Body of pancreas (tissue), 4 donors: ENCODE results near the gene CABP5. TPM values are rescaled to one million over a fixed set of nuclear protein-coding genes. Genes with fewer than 3 reads are reported as not detected.

Experiments used
- ATAC-seq: fragments of 150-250 bp; one replicate; pipeline ENCODE4 v1.9.1; 2016
- DNase-seq, 4 donors: peaks; one replicate each; pipeline ENCODE4 v3.0.0-alpha.2; 2019
- H3K27ac ChIP-seq, 4 donors: fragments of 200-600 bp; sonication (generic); 1 replicate in 3 of 4; 2 replicates in 1 of 4; pipeline versions ENCODE4 v1.5.1 to v1.6.1; 2016 to 2019; ENCODE audit warnings: mild to moderate bottlenecking in 1 of 4, mixed read lengths in 1 of 4, moderate library complexity in 1 of 4
- H3K27me3 ChIP-seq, 2 donors: fragments of 200-600 bp; sonication (generic); one replicate each; pipeline ENCODE4 v1.6.0; 2016; ENCODE audit warnings: mild to moderate bottlenecking in 1 of 2
- H3K36me3 ChIP-seq, 2 donors: fragments of 200-600 bp; sonication (generic); replicated peaks in 1 of 2; 2 replicates each; pipeline ENCODE4 v1.5.1; 2016; ENCODE audit warnings: low read depth in 2 of 2; ENCODE audit not compliant: insufficient read depth in 1 of 2
- H3K4me1 ChIP-seq: fragments of 200-600 bp; sonication (generic); one replicate; pipeline ENCODE4 v1.6.0; 2016
- H3K4me3 ChIP-seq, 2 donors: fragments of 200-600 bp; sonication (generic); 1 replicate in 1 of 2; 2 replicates in 1 of 2; pipeline ENCODE4 v1.5.1; 2016 to 2019
- H3K9me3 ChIP-seq, 3 donors: fragments of 200-600 bp; sonication (generic); 1 replicate in 2 of 3; 2 replicates in 1 of 3; pipeline ENCODE4 v1.5.1; 2016
- CTCF ChIP-seq, 7 experiments: fragments of 450-650 bp in 4 of 7; fragments of 200-600 bp in 3 of 7; sonication (generic) in 3 of 7; IDR thresholded peaks; one replicate each; pipeline ENCODE4 v1.5.1; 2016 to 2019; ENCODE audit warnings: antibody characterized with exemption in 7 of 7
- POLR2A ChIP-seq, 3 donors: fragments of 450-650 bp; IDR thresholded peaks; one replicate each; pipeline ENCODE4 v1.6.1; 2016; ENCODE audit warnings: antibody characterized with exemption in 3 of 3, mild to moderate bottlenecking in 2 of 3
- WGBS, 2 donors: methylation state at CpG; one replicate each; pipeline ENCODE4 v1.1.5; 2017; 5-methylcytosine and 5-hydroxymethylcytosine counted together
- intact Hi-C: fragments of 100-400 bp; cut with DNase I; formaldehyde crosslinking; loops from one replicate; pipeline ENCODE4 v1.15.1; 2023
- total RNA-seq, 2 donors: library from RNA; depleted of rRNA; stranded (reverse); fragments of >200 nt; gene quantifications; one replicate each; pipeline ENCODE4 v1.1.0, GENCODE V29; 2016

Gene CABP5
- total RNA-seq, 2 donors from 2014 or later = not detected

DNA sequence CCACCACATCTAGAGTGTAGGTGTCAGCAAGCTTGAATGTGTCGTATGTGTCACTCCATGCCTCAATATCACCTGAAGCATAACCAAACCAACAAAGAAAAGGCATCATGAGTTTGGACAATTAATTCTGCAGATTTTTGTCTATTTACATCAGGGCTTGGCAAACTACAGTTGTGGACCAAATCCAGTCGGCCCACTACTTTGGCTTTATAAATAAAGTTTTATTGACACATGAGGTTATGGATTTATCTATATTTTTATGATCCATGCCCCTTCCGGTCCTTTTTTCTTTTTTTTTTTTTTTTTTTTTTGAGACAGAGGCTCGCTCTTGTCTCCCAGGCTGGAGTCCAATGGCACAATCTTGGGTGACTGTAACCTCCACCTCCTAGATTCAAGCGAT is 9.2 kb upstream of the CABP5 start:
- ATAC-seq = no peak
- no peak for DNase-seq
- no peaks in the 10 kb centered on the region for H3K27me3 ChIP-seq
- intact Hi-C loops = no loop called here
- H3K4me3 ChIP-seq = no peak overlapping the region
- TF ChIP-seq POLR2A (IDR thresholded peaks at IDR 0.05) = no peak
- TF ChIP-seq CTCF (IDR thresholded peaks at IDR 0.05) = no peak
- no peaks in the 10 kb centered on the region for H3K9me3 ChIP-seq
- H3K4me1 ChIP-seq = no peaks in the 10 kb centered on the region
- no peaks in the 10 kb centered on the region for H3K36me3 ChIP-seq
- H3K27ac ChIP-seq = no peak overlapping the region
- WGBS, 2 donors = 58 to 65% methylated on average over 5 of the region's 5 CpGs

- no peak overlapping the region for H3K27ac ChIP-seq
- intact Hi-C loops = no loop called here
- no peaks in the 10 kb centered on the region for H3K4me1 ChIP-seq
- no peaks in the 10 kb centered on the region for H3K9me3 ChIP-seq
- no peaks in the 10 kb centered on the region for H3K36me3 ChIP-seq
- H3K4me3 ChIP-seq = no peak overlapping the region
- no peaks in the 10 kb centered on the region for H3K27me3 ChIP-seq
- ATAC-seq (no peak), DNase-seq (no peak)
- WGBS, 2 donors = 63 to 67% methylated on average over 10 of the region's 10 CpGs
- TF ChIP-seq CTCF (IDR thresholded peaks at IDR 0.05) = no peak
- TF ChIP-seq POLR2A (IDR thresholded peaks at IDR 0.05) = no peak
These were observed 7.6 kb upstream of the CABP5 start for GRCh38 chr19:48051335-48052033.

- ATAC-seq = no peak
These were observed 682 bp upstream of the CABP5 start for GRCh38 chr19:48044561-48044960.

DNA sequence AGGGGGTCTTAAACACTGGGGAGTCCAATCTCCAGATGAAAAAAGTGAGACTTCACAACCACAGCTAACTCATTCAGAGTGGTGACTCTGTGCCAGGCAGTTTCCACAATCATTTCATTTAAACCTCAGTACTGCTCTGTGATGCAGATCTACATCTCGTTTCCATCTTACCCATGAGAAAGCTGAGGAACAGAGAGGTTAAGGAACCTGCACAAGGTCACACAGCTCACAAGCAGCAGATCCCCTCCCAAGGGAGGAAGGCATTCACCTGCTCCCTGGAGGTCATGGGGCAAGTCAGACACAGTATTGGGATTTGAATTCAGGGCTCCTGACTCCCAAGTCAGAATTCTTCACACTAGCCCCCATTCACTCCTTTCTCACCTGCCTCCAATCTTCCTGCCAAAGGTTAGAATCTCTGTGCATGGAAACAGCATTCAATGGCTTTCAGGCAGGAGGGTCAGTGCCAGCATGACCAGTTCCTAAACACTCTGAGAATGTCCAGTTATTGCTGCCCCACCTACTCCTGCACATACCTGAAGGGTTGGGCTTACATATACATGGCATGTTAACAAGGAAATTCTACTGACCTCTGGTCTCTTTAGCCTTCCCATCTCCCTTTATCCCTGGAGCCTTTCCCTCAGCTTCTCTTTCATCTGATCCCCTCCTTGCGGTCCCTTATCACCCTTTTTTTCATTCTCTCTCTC is 1.9 kb downstream of the CABP5 start:
- DNase-seq = no peak
- no peaks in the 10 kb centered on the region for H3K9me3 ChIP-seq
- no peaks in the 10 kb centered on the region for H3K36me3 ChIP-seq
- TF ChIP-seq POLR2A (IDR thresholded peaks at IDR 0.05) = no peak
- no peak for TF ChIP-seq CTCF (IDR thresholded peaks at IDR 0.05)
- intact Hi-C loops = no loop called here
- no peak for ATAC-seq
- no peaks in the 10 kb centered on the region for H3K27me3 ChIP-seq
- H3K4me3 ChIP-seq = no peak overlapping the region
- no peak overlapping the region for H3K27ac ChIP-seq
- 28% methylated on average over 2 of the region's 2 CpGs for WGBS, 2 donors
- H3K4me1 ChIP-seq = no peaks in the 10 kb centered on the region

More at GRCh38 chr19:48044561-48044960, 682 bp upstream of the CABP5 start:
- WGBS, 2 donors = 68 to 80% methylated on average over 5 of the region's 5 CpGs
- TF ChIP-seq POLR2A (IDR thresholded peaks at IDR 0.05) = no peak
- TF ChIP-seq CTCF (IDR thresholded peaks at IDR 0.05) = no peak
- Histone ChIP-seq H3K36me3 (no peaks in the 10 kb centered on the region), H3K27me3 (no peaks in the 10 kb centered on the region), H3K4me3 (no peak overlapping the region), H3K9me3 (no peaks in the 10 kb centered on the region), H3K27ac (no peak overlapping the region), H3K4me1 (no peaks in the 10 kb centered on the region)
- no peak for DNase-seq
- intact Hi-C loops = no loop called here
